BLaER1 treated with 17β-estradiol and CSF1 and Interleukin-3, amounts not matched to agents 10 nM and 100 nM (cell line): ENCODE results near the gene CDH4.

Source experiments
- H3K27ac ChIP-seq, 11 experiments: shearing (Covaris generic); formaldehyde crosslinking; 2 replicates each; pipeline ENCODE4 v1.8.1; 2022
- H3K27me3 ChIP-seq, 11 experiments: shearing (Covaris generic); formaldehyde crosslinking; 2 replicates each; pipeline ENCODE4 v1.8.1; 2022
- H3K36me3 ChIP-seq, 11 experiments: shearing (Covaris generic); formaldehyde crosslinking; 2 replicates each; pipeline ENCODE4 v1.8.1; 2022
- H3K4me1 ChIP-seq, 10 experiments: shearing (Covaris generic); formaldehyde crosslinking; 2 replicates each; pipeline ENCODE4 v1.8.1; 2022
- H3K4me2 ChIP-seq, 11 experiments: shearing (Covaris generic); formaldehyde crosslinking; 2 replicates each; pipeline ENCODE4 v1.8.1; 2022
- H3K4me3 ChIP-seq, 10 experiments: shearing (Covaris generic); formaldehyde crosslinking; 2 replicates each; pipeline ENCODE4 v1.8.1; 2022
- H3K9ac ChIP-seq, 11 experiments: shearing (Covaris generic); formaldehyde crosslinking; 2 replicates each; pipeline ENCODE4 v1.8.1; 2022
- H3K9me3 ChIP-seq, 11 experiments: shearing (Covaris generic); formaldehyde crosslinking; replicated peaks in 1 of 11; 2 replicates each; pipeline ENCODE4 v1.8.1; 2022
- H4K20me1 ChIP-seq, 11 experiments: shearing (Covaris generic); formaldehyde crosslinking; 2 replicates each; pipeline ENCODE4 v1.8.1; 2022
- Cebpa-rat ChIP-seq, 11 experiments: shearing (Covaris generic); IDR thresholded peaks; 2 replicates each; pipeline ENCODE4 v1.8.1; 2022

Gene CDH4

DNA sequence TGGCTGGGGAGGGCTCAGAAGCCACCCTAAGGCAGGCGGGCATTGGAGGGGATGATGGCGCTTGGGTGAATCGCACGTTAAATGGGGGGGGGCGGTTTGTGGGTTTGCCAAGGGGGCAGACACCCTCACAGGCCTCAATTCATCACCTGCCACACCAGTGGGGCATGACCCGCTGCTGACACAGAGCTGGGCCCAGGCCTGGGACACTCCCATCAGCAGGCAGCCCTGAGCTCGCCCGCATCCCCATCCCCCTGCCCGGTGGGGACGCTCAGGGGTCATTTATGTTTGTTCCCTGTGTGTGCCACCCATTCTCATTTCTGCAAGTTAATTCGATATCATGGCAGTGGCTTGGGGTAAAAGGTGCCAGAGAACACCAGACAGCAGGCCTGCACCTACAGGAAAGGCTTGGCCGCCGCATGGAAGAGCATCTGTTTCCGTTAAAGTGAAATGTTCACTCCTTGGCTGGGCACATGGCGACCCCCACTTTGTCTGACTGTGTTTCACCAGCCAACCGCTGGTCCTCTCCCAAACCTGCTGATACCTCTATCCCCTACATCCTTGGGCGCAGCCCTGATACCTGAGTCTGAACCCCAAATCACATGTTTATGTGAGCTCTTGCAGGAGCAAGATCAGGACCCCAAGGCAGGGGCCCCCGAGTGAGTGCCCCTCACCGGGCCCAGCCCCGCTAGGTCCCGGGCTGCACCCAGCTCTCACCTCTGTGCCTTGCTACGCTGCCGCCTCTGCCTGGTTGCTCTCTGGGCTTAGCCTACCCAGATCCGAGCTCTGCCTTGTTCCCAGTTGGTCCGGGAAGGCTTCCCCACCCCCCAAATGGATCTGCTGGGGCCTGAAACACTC, 564.8 kb downstream of the CDH4 start:
- Histone ChIP-seq H3K4me3 (no peak overlapping the region), H3K9me3 (no peaks in the 10 kb centered on the region), H3K9ac (peak overlapping the region in 1 of 11 experiments; percentile 23; a peak in 2 of 22 replicates), H3K27ac (peak overlapping the region in 4 of 11 experiments; percentile 18 to 47 (median 36); a peak in 8 of 22 replicates), H4K20me1 (peaks cover 0 to 32% (median 0%) of the 10 kb centered on the region in 11 experiments; a peak in 2 of 22 replicates), H3K36me3 (no peaks in the 10 kb centered on the region), H3K4me2 (peak overlapping the region in 9 of 11 experiments; percentile 33 to 92 (median 79); a peak in 18 of 22 replicates), H3K4me1 (peaks cover 0 to 78% (median 66%) of the 10 kb centered on the region in 10 experiments; a peak in 17 of 20 replicates), H3K27me3 (peaks cover 0 to 9% (median 0%) of the 10 kb centered on the region in 11 experiments; a peak in 4 of 22 replicates)
- TF ChIP-seq Cebpa-rat (IDR thresholded peaks at IDR 0.05), result no peak

DNA sequence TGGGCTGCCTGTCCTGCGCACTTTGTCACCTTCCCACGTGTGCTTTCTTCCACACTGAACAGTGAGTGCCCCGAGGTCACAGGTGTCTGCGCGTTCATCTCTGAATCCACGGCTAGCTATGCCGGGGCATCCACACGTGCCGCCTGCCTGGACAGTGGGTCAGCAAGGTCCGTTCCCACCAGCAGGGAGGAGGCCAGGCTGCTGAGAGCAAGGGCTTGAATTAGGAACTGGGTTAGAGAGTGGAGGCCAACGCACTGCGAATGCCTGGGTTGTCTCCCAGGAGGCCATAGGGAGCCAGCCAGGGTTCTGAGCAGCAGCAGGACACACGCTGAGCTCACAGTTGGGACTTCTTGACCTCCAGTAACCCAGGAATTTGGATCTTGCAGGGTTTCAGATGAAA, 565.5 kb downstream of the CDH4 start:
- no peak overlapping the region for H3K4me3 ChIP-seq
- H3K36me3 ChIP-seq, result no peaks in the 10 kb centered on the region
- TF ChIP-seq Cebpa-rat (IDR thresholded peaks at IDR 0.05), result no peak
- no peak overlapping the region for H3K9ac ChIP-seq
- H4K20me1 ChIP-seq, result peaks cover 0 to 32% (median 0%) of the 10 kb centered on the region in 11 experiments; a peak in 2 of 22 replicates
- peak overlapping the region in 1 of 11 experiments; percentile 47; a peak in 2 of 22 replicates for H3K27ac ChIP-seq
- peaks cover 0 to 70% (median 59%) of the 10 kb centered on the region in 10 experiments; a peak in 17 of 20 replicates for H3K4me1 ChIP-seq
- peak overlapping the region in 8 of 11 experiments; percentile 62 to 92 (median 80); a peak in 15 of 22 replicates for H3K4me2 ChIP-seq
- H3K9me3 ChIP-seq, result no peaks in the 10 kb centered on the region
- peaks cover 0 to 9% (median 0%) of the 10 kb centered on the region in 11 experiments; a peak in 4 of 22 replicates for H3K27me3 ChIP-seq

- no peak for TF ChIP-seq Cebpa-rat (IDR thresholded peaks at IDR 0.05)
These were observed 566.9 kb downstream of the CDH4 start for GRCh38 chr20:61818746-61819573.

DNA sequence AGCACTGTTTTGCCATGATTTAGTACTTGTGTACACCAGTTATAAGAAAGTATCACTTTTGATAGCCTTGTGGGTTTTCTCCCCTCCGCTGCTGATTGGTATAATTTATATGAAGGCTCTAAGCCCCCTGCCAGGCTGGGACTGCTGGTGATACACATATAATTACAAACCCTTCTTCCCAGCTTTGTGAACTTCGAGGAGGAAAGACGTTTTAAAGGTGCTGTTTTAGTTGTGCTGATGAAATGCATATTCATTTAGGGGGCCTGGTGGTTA, 567.4 kb downstream of the CDH4 start:
- peaks cover 0 to 23% (median 0%) of the 10 kb centered on the region in 11 experiments; a peak in 2 of 22 replicates for H4K20me1 ChIP-seq
- peaks cover 0 to 51% (median 41%) of the 10 kb centered on the region in 10 experiments; a peak in 17 of 20 replicates for H3K4me1 ChIP-seq
- H3K4me2 ChIP-seq, result no peak overlapping the region; a peak in 1 of 22 replicates
- TF ChIP-seq Cebpa-rat (IDR thresholded peaks at IDR 0.05), result no peak
- no peak overlapping the region for H3K27ac ChIP-seq
- no peaks in the 10 kb centered on the region for H3K36me3 ChIP-seq
- peaks cover 0 to 6% (median 0%) of the 10 kb centered on the region in 11 experiments; a peak in 3 of 22 replicates for H3K9me3 ChIP-seq
- no peak overlapping the region for H3K9ac ChIP-seq
- H3K4me3 ChIP-seq, result no peak overlapping the region
- H3K27me3 ChIP-seq, result peaks cover 0 to 9% (median 0%) of the 10 kb centered on the region in 11 experiments; a peak in 4 of 22 replicates

More at GRCh38 chr20:61818746-61819573, 566.9 kb downstream of the CDH4 start:
- no peaks in the 10 kb centered on the region for H3K36me3 ChIP-seq
- H3K4me1 ChIP-seq, result peaks cover 0 to 56% (median 45%) of the 10 kb centered on the region in 10 experiments; a peak in 17 of 20 replicates
- H4K20me1 ChIP-seq, result peaks cover 0 to 25% (median 0%) of the 10 kb centered on the region in 11 experiments; a peak in 2 of 22 replicates
- H3K27ac ChIP-seq, result no peak overlapping the region
- H3K9me3 ChIP-seq, result peaks cover 0 to 6% (median 0%) of the 10 kb centered on the region in 11 experiments; a peak in 3 of 22 replicates
- no peak overlapping the region for H3K9ac ChIP-seq
- peaks cover 0 to 9% (median 0%) of the 10 kb centered on the region in 11 experiments; a peak in 4 of 22 replicates for H3K27me3 ChIP-seq
- peak overlapping the region in 4 of 11 experiments; percentile 82 to 92 (median 88); a peak in 5 of 22 replicates for H3K4me2 ChIP-seq
- no peak overlapping the region for H3K4me3 ChIP-seq

DNA sequence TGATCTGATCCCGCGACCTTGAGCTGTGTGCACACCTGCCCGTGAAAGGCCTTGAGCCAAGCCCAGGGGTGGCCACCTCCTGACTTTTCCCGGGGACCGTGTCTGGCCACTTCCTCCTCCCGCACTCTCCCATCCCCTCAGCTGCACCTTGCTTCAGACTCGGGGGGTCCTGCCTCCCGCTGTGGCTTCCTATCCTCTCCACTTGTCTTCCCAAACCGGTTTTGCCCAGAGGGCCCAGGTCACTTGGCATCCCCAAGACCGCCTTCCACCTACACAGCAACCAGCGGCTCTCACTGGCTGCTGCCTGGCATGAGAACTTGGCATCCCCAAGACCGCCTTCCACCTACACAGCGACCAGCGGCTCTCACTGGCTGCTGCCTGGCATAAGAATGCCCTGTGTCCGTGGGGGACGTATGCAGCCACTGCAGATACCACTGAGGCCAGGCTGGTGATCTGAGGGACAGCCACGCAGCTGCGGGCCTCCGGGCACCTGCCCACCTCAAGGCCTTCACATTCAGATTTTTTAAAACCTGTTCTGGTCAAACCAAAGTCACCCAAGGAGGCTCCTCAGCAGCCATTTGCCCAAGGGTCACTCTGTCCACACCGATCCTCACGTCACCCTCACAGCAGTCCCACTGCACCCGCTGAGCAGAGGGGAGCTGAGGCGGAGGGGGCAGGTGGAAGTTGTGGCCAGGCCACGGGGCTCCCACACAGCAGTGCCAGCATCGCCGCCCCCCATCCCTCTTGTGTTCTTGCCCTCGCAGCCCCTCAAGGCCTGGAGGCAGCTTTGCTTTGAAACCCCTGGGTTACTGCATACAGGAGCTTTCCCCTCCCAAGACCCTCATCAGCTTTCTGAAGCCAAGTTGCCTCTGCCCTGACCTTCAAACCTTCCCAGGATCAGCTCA, 568.1 kb downstream of the CDH4 start:
- Histone ChIP-seq H3K27ac (no peak overlapping the region), H4K20me1 (peaks cover 0 to 22% (median 0%) of the 10 kb centered on the region in 11 experiments; a peak in 2 of 22 replicates), H3K4me2 (0 out of 22 replicates have a peak overlapping the region, but pooled peaks of 1 of the 11 experiments have one; percentile 2), H3K4me1 (peaks cover 0 to 44% (median 34%) of the 10 kb centered on the region in 10 experiments; a peak in 17 of 20 replicates), H3K9ac (no peak overlapping the region), H3K36me3 (no peaks in the 10 kb centered on the region), H3K4me3 (no peak overlapping the region), H3K27me3 (peaks cover 0 to 9% (median 0%) of the 10 kb centered on the region in 11 experiments; a peak in 4 of 22 replicates), H3K9me3 (peaks cover 0 to 6% (median 0%) of the 10 kb centered on the region in 11 experiments; a peak in 3 of 22 replicates)
- TF ChIP-seq Cebpa-rat (IDR thresholded peaks at IDR 0.05), result no peak

DNA sequence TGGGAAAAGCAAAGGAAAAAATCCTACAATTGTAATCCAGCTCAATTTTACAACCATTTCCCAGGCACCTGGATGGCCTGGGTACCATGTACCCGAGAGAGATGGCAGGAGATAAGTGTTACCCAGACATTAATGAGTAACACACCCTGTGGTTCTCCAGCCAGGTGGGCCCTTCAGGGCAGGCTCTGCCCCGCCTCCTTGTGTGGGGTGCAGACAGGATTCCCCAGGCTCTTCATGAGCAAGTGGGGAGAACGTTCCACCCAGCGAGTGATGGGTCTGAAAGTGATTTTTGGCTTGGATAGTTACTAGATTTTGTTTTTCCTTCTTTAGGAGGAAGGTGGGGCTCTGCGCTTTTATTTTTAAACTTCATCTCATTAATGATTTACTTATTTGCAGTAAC, 569.7 kb downstream of the CDH4 start:
- no peaks in the 10 kb centered on the region for H3K36me3 ChIP-seq
- no peak overlapping the region for H3K9ac ChIP-seq
- no peak overlapping the region for H3K4me3 ChIP-seq
- no peak for TF ChIP-seq Cebpa-rat (IDR thresholded peaks at IDR 0.05)
- peaks cover 0 to 28% (median 19%) of the 10 kb centered on the region in 10 experiments; a peak in 17 of 20 replicates for H3K4me1 ChIP-seq
- H4K20me1 ChIP-seq, result peaks cover 0 to 13% (median 0%) of the 10 kb centered on the region in 11 experiments; a peak in 2 of 22 replicates
- peaks cover 0 to 5% (median 0%) of the 10 kb centered on the region in 11 experiments; a peak in 2 of 22 replicates for H3K27me3 ChIP-seq
- H3K27ac ChIP-seq, result no peak overlapping the region
- peaks cover 0 to 6% (median 0%) of the 10 kb centered on the region in 11 experiments; a peak in 3 of 22 replicates for H3K9me3 ChIP-seq
- no peak overlapping the region for H3K4me2 ChIP-seq

GRCh38 chr20:61822396-61822795, 570.3 kb downstream of the CDH4 start:
- Histone ChIP-seq H4K20me1 (peaks cover 0 to 13% (median 0%) of the 10 kb centered on the region in 11 experiments; a peak in 2 of 22 replicates), H3K4me3 (no peak overlapping the region), H3K36me3 (no peaks in the 10 kb centered on the region), H3K27ac (no peak overlapping the region), H3K4me2 (no peak overlapping the region), H3K9ac (no peak overlapping the region), H3K4me1 (peaks cover 0 to 22% (median 12%) of the 10 kb centered on the region in 10 experiments; a peak in 16 of 20 replicates), H3K27me3 (no peaks in the 10 kb centered on the region), H3K9me3 (peaks cover 0 to 6% (median 4%) of the 10 kb centered on the region in 11 experiments; a peak in 3 of 22 replicates)
- TF ChIP-seq Cebpa-rat (IDR thresholded peaks at IDR 0.05), result no peak
